Liver (tissue), 10 donors: Measurements from ENCODE around the gene SMIM44. TPM values are rescaled to one million over a fixed set of nuclear protein-coding genes. Genes with fewer than 3 reads are reported as not detected.
A peak's percentile ranks its signal among the peaks of the same experiment; 100 is the strongest.

ENCODE experiments used
- DNase-seq: peaks from one replicate; pipeline ENCODE4 v3.0.0-alpha.2; 2017; ENCODE audit warnings: low spot score
- H3K27ac ChIP-seq, 2 donors: one replicate each; pipeline ENCODE4 v1.7.0; 2013; ENCODE audit warnings: inconsistent platforms in 2 of 2, low read length in 2 of 2, control low read depth in 1 of 2, low read depth in 1 of 2, mild to moderate bottlenecking in 1 of 2
- H3K27me3 ChIP-seq, 4 donors: one replicate each; pipeline versions ENCODE4 v1.6.1 to v1.7.0; 2013; ENCODE audit warnings: low read length in 3 of 4, inconsistent platforms in 1 of 4, mild to moderate bottlenecking in 1 of 4, moderate library complexity in 1 of 4; ENCODE audit not compliant: control insufficient read depth in 4 of 4, insufficient read depth in 4 of 4
- H3K36me3 ChIP-seq, 4 donors: one replicate each; pipeline versions ENCODE4 v1.6.1 to v1.7.0; 2013; ENCODE audit warnings: low read length in 3 of 4, mild to moderate bottlenecking in 3 of 4, low read depth in 1 of 4, moderate library complexity in 1 of 4; ENCODE audit not compliant: control insufficient read depth in 4 of 4, insufficient read depth in 3 of 4
- H3K4me1 ChIP-seq, 4 donors: one replicate each; pipeline versions ENCODE4 v1.6.1 to v1.7.0; 2013; ENCODE audit warnings: low read length in 3 of 4, mild to moderate bottlenecking in 3 of 4, moderate library complexity in 1 of 4; ENCODE audit not compliant: control insufficient read depth in 4 of 4, insufficient read depth in 4 of 4
- H3K4me3 ChIP-seq, 3 donors: one replicate each; pipeline versions ENCODE4 v1.6.1 to v1.7.0; 2013; ENCODE audit warnings: low read length in 3 of 3, control low read depth in 1 of 3, low read depth in 1 of 3, mild to moderate bottlenecking in 1 of 3
- H3K9ac ChIP-seq, 2 donors: one replicate each; pipeline ENCODE4 v1.7.0; 2013; ENCODE audit warnings: low read length in 2 of 2, mild to moderate bottlenecking in 2 of 2, moderate library complexity in 2 of 2, control low read depth in 1 of 2, low read depth in 1 of 2
- H3K9me3 ChIP-seq, 4 donors: one replicate each; pipeline versions ENCODE4 v1.6.1 to v1.7.0; 2013; ENCODE audit warnings: low read length in 3 of 4; ENCODE audit not compliant: control insufficient read depth in 4 of 4
- HNF4G ChIP-seq: IDR thresholded peaks from 2 replicates; pipeline ENCODE4 v1.6.1; 2016; ENCODE audit warnings: antibody characterized with exemption
- JUND ChIP-seq, 2 donors: IDR thresholded peaks; 2 replicates each; pipeline ENCODE4 v1.6.1; 2016; ENCODE audit warnings: antibody characterized with exemption in 2 of 2
- NR2F2 ChIP-seq: IDR thresholded peaks from 2 replicates; pipeline ENCODE4 v1.6.1; 2016; ENCODE audit warnings: antibody characterized with exemption
- RXRA ChIP-seq, 2 donors: IDR thresholded peaks; 2 replicates each; pipeline ENCODE4 v1.6.1; 2017 to 2018; ENCODE audit warnings: antibody characterized with exemption in 2 of 2, mild to moderate bottlenecking in 1 of 2
- WGBS: extraction: QIAGEN DNeasy Blood & Tissue Kit; methylation state at CpG from one replicate; pipeline ENCODE4 v1.1.7; 2013; 5-methylcytosine and 5-hydroxymethylcytosine counted together
- polyA plus RNA-seq, 2 donors: library from polyadenylated mRNA; stranded (reverse) in 1 of 2; unstranded in 1 of 2; fragments of 200-250 nt in 1 of 2; fragments of >200 nt in 1 of 2; fragmentation: Nextera tagmentation in 1 of 2; extraction: Ambion mirVana in 1 of 2; gene quantifications; one replicate each; pipeline versions ENCODE4 v1.2.1 to v1.2.3, GENCODE V29; 2013 to 2015
- small RNA-seq: library from RNA; depleted of rRNA; stranded (forward); fragments of <200 nt; gene quantifications from one replicate; pipeline ENCODE3, GENCODE V24; 2014
- total RNA-seq, 2 donors: library from RNA; depleted of rRNA; stranded (reverse); fragments of >200 nt; gene quantifications; one replicate each; pipeline ENCODE4 v1.2.3, GENCODE V29; 2014
- donor health status: healthy.
- donor health status: healthy.
- donor health status: healthy.
- donor health status: healthy.
- donor health status: healthy.

The SMIM44 gene
- total and polyA plus RNA-seq, 4 donors: not detected

DNA sequence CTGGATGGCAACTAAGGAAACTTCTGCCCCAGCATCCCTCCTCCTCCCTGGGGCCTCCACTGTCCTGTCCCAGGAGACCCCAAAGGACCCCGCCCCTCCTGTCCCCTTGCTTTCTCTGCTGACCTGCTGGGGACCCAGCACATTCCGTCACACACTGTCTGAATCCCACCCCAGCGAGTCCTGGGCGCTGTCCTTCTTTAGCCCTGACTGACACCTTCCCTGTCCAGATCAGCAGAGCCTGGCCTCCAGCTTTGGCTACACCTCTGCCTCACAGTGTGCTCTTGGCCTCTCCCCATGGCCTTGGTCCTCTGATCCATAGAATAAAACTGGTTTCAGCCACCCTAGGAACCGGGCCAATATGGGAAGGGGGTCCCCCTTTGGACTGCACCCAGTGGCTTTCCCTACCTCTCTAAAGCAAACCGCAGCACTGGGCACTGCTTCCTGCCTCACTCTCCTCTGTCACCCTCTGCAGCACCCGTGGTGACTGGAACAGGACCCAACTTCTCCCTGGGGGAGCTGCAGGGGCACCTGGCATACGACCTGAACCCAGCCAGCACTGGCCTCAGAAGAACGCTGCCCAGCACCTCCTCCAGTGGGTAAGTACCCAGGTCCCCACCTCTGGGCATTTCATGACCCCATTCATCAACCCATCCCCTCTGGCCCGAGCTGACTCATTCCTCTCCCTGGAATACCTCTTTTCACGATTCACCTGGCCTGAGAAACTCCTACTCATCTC is 49.3 kb downstream of the SMIM44 start:
- 91% methylated on average over 11 of the region's 11 CpGs for WGBS
- Histone ChIP-seq H3K27ac (peak overlapping the region; percentile 66 to 76), H3K36me3 (peaks cover 13 to 27% (median 18%) of the 10 kb centered on the region in 4 donors), H3K27me3 (no peaks in the 10 kb centered on the region), H3K4me3 (no peak overlapping the region), H3K9ac (no peak overlapping the region), H3K9me3 (no peaks in the 10 kb centered on the region), H3K4me1 (peaks cover 5 to 36% (median 19%) of the 10 kb centered on the region in 4 donors)
- DNase-seq: no peak
- TF ChIP-seq HNF4G: no peak

- WGBS: 82% methylated on average over 12 of the region's 12 CpGs
- TF ChIP-seq JUND (IDR thresholded peaks at IDR 0.05): no peak
- no peak for TF ChIP-seq HNF4G
- TF ChIP-seq NR2F2: peak; percentile 35
- TF ChIP-seq RXRA (IDR thresholded peaks at IDR 0.05): no peak
- Histone ChIP-seq H3K9ac (no peak overlapping the region), H3K27me3 (no peaks in the 10 kb centered on the region), H3K9me3 (no peaks in the 10 kb centered on the region), H3K4me3 (no peak overlapping the region), H3K4me1 (peaks cover 11 to 43% (median 23%) of the 10 kb centered on the region in 4 donors), H3K27ac (peak overlapping the region; percentile 66 to 76), H3K36me3 (peaks cover 9 to 24% (median 14%) of the 10 kb centered on the region in 4 donors)
- DNase-seq: no peak
These were observed 49.9 kb downstream of the SMIM44 start for GRCh38 chr19:3433313-3433712.

Small RNA genes lying within 50 kb of the gene (small RNA-seq; reads per million reads assigned to genes)
- not detected for gene RF00212

Other genes with a start within 250 kb of the SMIM44 start
- 100 to 1,000 TPM in 1 of 2 donors, 10 to 100 TPM in 1; 12.8 to 100 TPM for gene NFIC, start 116.9 kb downstream of the SMIM44 start, total RNA-seq
- 10 to 100 TPM; 71.8 to 78.5 TPM for gene NFIC, start 116.9 kb downstream of the SMIM44 start, polyA plus RNA-seq
- gene SMIM24, start 2.9 kb downstream of the SMIM44 start, total RNA-seq: 1 to 10 TPM in 1 of 2 donors, under 1 TPM in 1; 0.17 to 2.8 TPM
- 10 to 100 TPM in 1 of 2 donors, 1 to 10 TPM in 1; 2.7 to 13.7 TPM for gene SMIM24, start 2.9 kb downstream of the SMIM44 start, polyA plus RNA-seq
- gene DOHH, start 17.2 kb upstream of the SMIM44 start, total RNA-seq: 10 to 100 TPM in 1 of 2 donors, 1 to 10 TPM in 1; 8.1 to 12.0 TPM
- 10 to 100 TPM in 1 of 2 donors, 1 to 10 TPM in 1; 1.4 to 10.2 TPM for gene DOHH, start 17.2 kb upstream of the SMIM44 start, polyA plus RNA-seq
- 10 to 100 TPM; 17.0 to 27.3 TPM for gene FZR1, start 22.9 kb upstream of the SMIM44 start, total RNA-seq
- gene FZR1, start 22.9 kb upstream of the SMIM44 start, polyA plus RNA-seq: 10 to 100 TPM; 18.0 to 22.5 TPM
- under 1 TPM in 1 of 2 donors, not detected in 1; 0.17 TPM for gene TEKTIP1, start 55.7 kb upstream of the SMIM44 start, total RNA-seq
- gene TEKTIP1, start 55.7 kb upstream of the SMIM44 start, polyA plus RNA-seq: not detected
- gene MFSD12, start 74.1 kb upstream of the SMIM44 start, total RNA-seq: 10 to 100 TPM; 21.7 to 43.6 TPM
- 10 to 100 TPM in 1 of 2 donors, 1 to 10 TPM in 1; 9.4 to 27.5 TPM for gene MFSD12, start 74.1 kb upstream of the SMIM44 start, polyA plus RNA-seq
- gene HMG20B, start 89.5 kb upstream of the SMIM44 start, total RNA-seq: 10 to 100 TPM; 28.6 to 35.1 TPM
- 10 to 100 TPM; 29.3 to 31.7 TPM for gene HMG20B, start 89.5 kb upstream of the SMIM44 start, polyA plus RNA-seq
- gene GIPC3, start 102.0 kb upstream of the SMIM44 start, total RNA-seq: under 1 TPM; 0.23 to 0.25 TPM
- gene GIPC3, start 102.0 kb upstream of the SMIM44 start, polyA plus RNA-seq: under 1 TPM; 0.25 to 0.95 TPM
- 1 to 10 TPM; 1.7 to 6.0 TPM for gene TBXA2R, start 123.4 kb upstream of the SMIM44 start, total RNA-seq
- gene TBXA2R, start 123.4 kb upstream of the SMIM44 start, polyA plus RNA-seq: 1 to 10 TPM; 5.0 to 5.9 TPM
- gene CACTIN, start 143.3 kb upstream of the SMIM44 start, total RNA-seq: 10 to 100 TPM; 12.7 to 13.2 TPM
- 1 to 10 TPM; 1.9 to 7.4 TPM for gene CACTIN, start 143.3 kb upstream of the SMIM44 start, polyA plus RNA-seq
- 1 to 10 TPM; 6.7 to 7.4 TPM for gene PIP5K1C, start 217.0 kb upstream of the SMIM44 start, total RNA-seq
- gene PIP5K1C, start 217.0 kb upstream of the SMIM44 start, polyA plus RNA-seq: 1 to 10 TPM; 1.8 to 5.4 TPM
- gene TJP3, start 224.9 kb upstream of the SMIM44 start, total RNA-seq: 1 to 10 TPM; 6.0 to 6.1 TPM
- 1 to 10 TPM; 7.3 to 9.8 TPM for gene TJP3, start 224.9 kb upstream of the SMIM44 start, polyA plus RNA-seq